ENCODE results near the gene PACC1. TPM values are rescaled to one million over a fixed set of nuclear protein-coding genes. Genes with fewer than 3 reads are reported as not detected.

The PACC1 gene
- total RNA-seq, 1 donor from 2014 or later = 12.9 TPM

- no peak for DNase-seq (ENCODE audit: low read depth)
- no peak overlapping the region for H3K4me3 ChIP-seq (ENCODE audit: low read depth, low read length)
- TF ChIP-seq CTCF (conservative IDR thresholded peaks at IDR 0.05; ENCODE audit: low read depth, low read length) = peak; percentile 49
Observed at GRCh38 chr1:212315907-212316306, 98.8 kb downstream of the PACC1 start.

GRCh38 chr1:212315184-212315583, 99.5 kb downstream of the PACC1 start:
- no peak overlapping the region for H3K4me3 ChIP-seq (ENCODE audit: low read depth, low read length)
- TF ChIP-seq CTCF (conservative IDR thresholded peaks at IDR 0.05; ENCODE audit: low read depth, low read length) = no peak
- DNase-seq (ENCODE audit: low read depth) = no peak

Other genes with a start within 250 kb of the PACC1 start
- 31.1 and 31.2 TPM in 2 replicates for gene PPP2R5A, start 129.5 kb downstream of the PACC1 start, total RNA-seq
- gene NENF, start 18.0 kb upstream of the PACC1 start, total RNA-seq = 78.7 and 115 TPM in 2 replicates
- gene ATF3, start 193.9 kb upstream of the PACC1 start, total RNA-seq = 10.1 and 18.9 TPM in 2 replicates